ENCODE measurements around the gene DCD.

- TF ChIP-seq, protein P1, sequence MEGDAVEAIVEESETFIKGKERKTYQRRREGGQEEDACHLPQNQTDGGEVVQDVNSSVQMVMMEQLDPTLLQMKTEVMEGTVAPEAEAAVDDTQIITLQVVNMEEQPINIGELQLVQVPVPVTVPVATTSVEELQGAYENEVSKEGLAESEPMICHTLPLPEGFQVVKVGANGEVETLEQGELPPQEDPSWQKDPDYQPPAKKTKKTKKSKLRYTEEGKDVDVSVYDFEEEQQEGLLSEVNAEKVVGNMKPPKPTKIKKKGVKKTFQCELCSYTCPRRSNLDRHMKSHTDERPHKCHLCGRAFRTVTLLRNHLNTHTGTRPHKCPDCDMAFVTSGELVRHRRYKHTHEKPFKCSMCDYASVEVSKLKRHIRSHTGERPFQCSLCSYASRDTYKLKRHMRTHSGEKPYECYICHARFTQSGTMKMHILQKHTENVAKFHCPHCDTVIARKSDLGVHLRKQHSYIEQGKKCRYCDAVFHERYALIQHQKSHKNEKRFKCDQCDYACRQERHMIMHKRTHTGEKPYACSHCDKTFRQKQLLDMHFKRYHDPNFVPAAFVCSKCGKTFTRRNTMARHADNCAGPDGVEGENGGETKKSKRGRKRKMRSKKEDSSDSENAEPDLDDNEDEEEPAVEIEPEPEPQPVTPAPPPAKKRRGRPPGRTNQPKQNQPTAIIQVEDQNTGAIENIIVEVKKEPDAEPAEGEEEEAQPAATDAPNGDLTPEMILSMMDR (conservative IDR thresholded peaks at IDR 0.05) = no peak
- no peak for TF ChIP-seq ZFX (IDR thresholded peaks at IDR 0.05)
These were observed 40.0 kb downstream of the DCD start for GRCh38 chr12:54608156-54608555.
